Activated T-cell treated with anti-CD3 and anti-CD28 coated beads, Interleukin-2, amount 50 U/mL, for 24 hours (primary cell): ENCODE measurements around the gene ELFN2.

Source experiments
- DNase-seq: peaks from one replicate; pipeline ENCODE4 v3.0.0-alpha.2; 2020
- H3K27ac Mint-ChIP-seq: 2 replicates; pipeline ENCODE4 v1.8.0; 2020; ENCODE audit warnings: mild to moderate bottlenecking, mixed read lengths
- H3K27me3 Mint-ChIP-seq: 2 replicates; pipeline ENCODE4 v1.8.0; 2020; ENCODE audit warnings: mixed read lengths
- H3K36me3 Mint-ChIP-seq: 2 replicates; pipeline ENCODE4 v1.8.0; 2020; ENCODE audit warnings: low read depth, mixed read lengths
- H3K4me1 Mint-ChIP-seq: 2 replicates; pipeline ENCODE4 v1.8.0; 2020; ENCODE audit warnings: low read depth, mixed read lengths
- H3K4me3 Mint-ChIP-seq: 2 replicates; pipeline ENCODE4 v1.8.0; 2020; ENCODE audit warnings: mild to moderate bottlenecking, moderate library complexity, mixed read lengths
- H3K9me3 Mint-ChIP-seq: 2 replicates; pipeline ENCODE4 v1.8.0; 2020; ENCODE audit warnings: mixed read lengths

ELFN2 gene

DNA sequence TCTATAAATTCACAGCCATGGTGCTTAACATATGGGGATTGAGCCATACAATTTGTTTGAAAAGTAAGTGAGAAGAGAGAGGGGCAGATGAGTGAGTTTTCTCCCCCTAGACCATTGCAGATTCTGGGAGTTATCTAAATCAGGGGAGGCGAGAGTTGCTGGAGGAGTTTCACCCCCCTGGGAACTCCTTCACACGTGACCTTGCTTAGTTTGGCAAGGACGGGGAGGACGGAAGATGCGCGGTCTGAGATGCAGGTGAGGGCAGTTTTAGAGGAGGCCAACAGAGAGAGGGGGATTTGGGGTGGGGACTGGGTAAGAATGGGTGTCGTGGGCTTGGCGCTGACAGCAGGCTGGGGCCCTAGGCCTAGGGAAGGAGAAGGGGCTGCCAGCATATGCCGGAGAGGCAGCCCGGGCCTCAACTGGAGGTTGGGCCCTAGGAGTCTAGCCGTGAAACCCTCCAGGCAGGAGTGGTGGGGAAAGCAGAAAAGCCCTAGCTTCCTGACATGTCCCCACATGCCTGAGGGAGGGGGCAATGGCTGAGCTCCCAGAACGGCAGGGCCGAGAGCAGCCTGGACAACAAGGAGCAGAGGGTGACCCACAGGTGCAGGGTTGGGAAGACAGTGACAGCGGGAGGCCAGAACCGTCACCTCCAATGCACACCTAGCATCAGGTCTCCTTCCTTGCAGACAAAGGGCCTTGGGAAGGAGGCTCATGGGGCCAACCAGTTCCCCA lies 63.9 kb downstream of the ELFN2 start:
- no peaks in the 10 kb centered on the region for H3K4me1 Mint-ChIP-seq
- no peaks in the 10 kb centered on the region for H3K36me3 Mint-ChIP-seq
- no peak overlapping the region for H3K4me3 Mint-ChIP-seq
- DNase-seq = no peak
- H3K27me3 Mint-ChIP-seq = no peaks in the 10 kb centered on the region
- no peaks in the 10 kb centered on the region for H3K9me3 Mint-ChIP-seq
- no peak overlapping the region for H3K27ac Mint-ChIP-seq

DNA sequence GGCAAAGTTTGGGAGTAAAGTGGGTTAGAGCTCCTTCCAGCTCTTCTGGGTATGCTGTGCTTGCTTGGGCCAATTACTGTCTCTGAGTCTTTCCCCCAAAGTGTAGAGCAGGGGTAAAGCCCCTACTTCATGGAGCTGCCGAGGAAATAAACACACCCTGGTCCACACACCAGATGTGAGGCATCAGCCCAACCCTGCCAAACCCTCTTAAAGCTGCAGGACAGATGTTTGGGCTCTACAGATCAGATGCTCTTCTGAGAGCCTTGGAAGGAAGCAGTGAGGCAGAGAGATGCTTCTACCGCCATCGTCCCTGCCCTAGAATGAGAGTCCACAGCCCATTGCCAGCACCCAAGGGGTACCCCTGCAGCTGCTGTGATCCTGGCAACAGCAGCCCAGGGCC lies 64.7 kb downstream of the ELFN2 start:
- H3K27ac Mint-ChIP-seq = no peak overlapping the region
- H3K9me3 Mint-ChIP-seq = no peaks in the 10 kb centered on the region
- no peaks in the 10 kb centered on the region for H3K36me3 Mint-ChIP-seq
- H3K27me3 Mint-ChIP-seq = no peaks in the 10 kb centered on the region
- no peak overlapping the region for H3K4me3 Mint-ChIP-seq
- DNase-seq = no peak
- H3K4me1 Mint-ChIP-seq = no peaks in the 10 kb centered on the region

- H3K9me3 Mint-ChIP-seq = no peaks in the 10 kb centered on the region
- H3K27me3 Mint-ChIP-seq = no peaks in the 10 kb centered on the region
- no peak for DNase-seq
- H3K4me3 Mint-ChIP-seq = no peak overlapping the region
- no peaks in the 10 kb centered on the region for H3K4me1 Mint-ChIP-seq
- no peak overlapping the region for H3K27ac Mint-ChIP-seq
- H3K36me3 Mint-ChIP-seq = no peaks in the 10 kb centered on the region
Observed at GRCh38 chr22:37358917-37359316, 68.4 kb downstream of the ELFN2 start.

DNA sequence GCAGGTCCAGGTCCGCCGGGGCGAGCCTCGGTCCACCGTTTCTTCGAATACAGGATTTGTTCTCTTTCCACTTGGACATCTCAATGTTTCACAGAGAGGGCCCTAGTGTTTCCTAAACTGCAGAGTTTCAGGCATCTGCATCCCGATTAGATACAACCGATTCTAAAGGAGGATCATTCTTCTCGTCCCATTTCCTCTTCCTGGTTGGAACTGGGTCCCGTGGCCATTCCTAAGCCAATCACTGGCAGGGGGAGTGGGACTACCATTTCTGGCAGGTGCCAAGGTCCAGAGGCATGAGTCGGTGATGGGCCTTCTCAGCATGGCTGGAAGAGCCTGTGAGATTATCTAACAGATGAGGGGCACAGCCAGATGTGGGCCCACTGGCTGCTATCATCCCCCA lies 68.9 kb downstream of the ELFN2 start:
- H3K36me3 Mint-ChIP-seq = no peaks in the 10 kb centered on the region
- no peak for DNase-seq
- H3K27ac Mint-ChIP-seq = no peak overlapping the region
- no peaks in the 10 kb centered on the region for H3K4me1 Mint-ChIP-seq
- no peaks in the 10 kb centered on the region for H3K9me3 Mint-ChIP-seq
- H3K27me3 Mint-ChIP-seq = no peaks in the 10 kb centered on the region
- no peak overlapping the region for H3K4me3 Mint-ChIP-seq

DNA sequence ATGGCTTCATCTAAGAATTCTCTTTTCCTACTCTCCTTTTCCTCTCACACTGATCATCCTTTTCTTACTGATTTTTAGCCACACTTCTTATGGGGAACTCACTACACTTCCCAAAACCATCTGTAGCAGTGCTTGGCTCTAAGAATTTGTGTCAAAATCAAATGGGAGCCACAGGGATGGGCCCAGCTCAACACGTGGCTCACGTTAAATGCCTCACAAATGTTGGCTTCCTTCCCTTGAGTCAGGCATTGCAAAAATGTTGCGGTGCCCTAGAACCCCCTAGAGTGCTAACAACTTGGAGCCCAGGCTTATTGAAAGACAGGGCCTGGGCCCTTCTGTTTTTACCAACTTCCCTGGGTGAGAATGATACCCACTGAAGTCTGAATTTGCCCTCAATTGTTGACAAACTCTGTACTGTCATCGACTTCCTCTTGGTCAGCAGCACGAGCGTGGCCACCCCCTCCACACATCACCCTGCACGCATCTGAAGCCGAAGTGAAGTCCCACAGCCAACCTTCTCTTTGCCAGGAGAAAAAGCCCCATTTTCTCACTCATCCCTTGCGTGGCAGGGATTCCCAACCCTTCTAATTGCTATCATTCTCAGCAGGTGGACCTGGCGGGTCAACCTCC lies 69.7 kb downstream of the ELFN2 start:
- DNase-seq = no peak
- Mint-ChIP-seq H3K4me1 (no peaks in the 10 kb centered on the region), H3K9me3 (no peaks in the 10 kb centered on the region), H3K4me3 (no peak overlapping the region), H3K27me3 (no peaks in the 10 kb centered on the region), H3K36me3 (no peaks in the 10 kb centered on the region), H3K27ac (no peak overlapping the region)

DNA sequence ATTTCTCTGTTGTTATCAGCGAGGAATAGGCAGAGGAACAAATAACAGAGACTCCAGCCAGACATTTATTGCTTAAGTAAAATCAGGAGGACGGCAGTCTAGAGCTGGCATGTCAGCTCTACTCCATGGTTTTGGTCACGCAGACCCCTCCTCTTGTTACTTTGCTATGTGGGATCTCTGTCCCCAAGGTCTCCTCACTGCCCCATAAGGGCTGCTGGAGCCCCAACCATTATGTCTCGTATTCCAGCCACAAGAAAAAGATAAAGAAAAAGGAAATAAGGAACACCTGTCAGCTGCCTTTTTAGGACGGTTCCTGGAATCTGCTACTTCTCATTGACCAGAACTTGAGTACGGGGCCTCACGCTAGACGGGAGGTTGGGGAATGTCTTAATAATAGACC lies 70.4 kb downstream of the ELFN2 start:
- no peak for DNase-seq
- Mint-ChIP-seq H3K27ac (no peak overlapping the region), H3K27me3 (no peaks in the 10 kb centered on the region), H3K36me3 (no peaks in the 10 kb centered on the region), H3K4me3 (no peak overlapping the region), H3K4me1 (no peaks in the 10 kb centered on the region), H3K9me3 (no peaks in the 10 kb centered on the region)

GRCh38 chr22:37355174-37355573 lies 72.1 kb downstream of the ELFN2 start:
- Mint-ChIP-seq H3K9me3 (no peaks in the 10 kb centered on the region), H3K36me3 (no peaks in the 10 kb centered on the region), H3K4me3 (no peak overlapping the region), H3K27me3 (no peaks in the 10 kb centered on the region), H3K4me1 (no peaks in the 10 kb centered on the region), H3K27ac (no peak overlapping the region)
- no peak for DNase-seq

GRCh38 chr22:37354670-37355069 lies 72.6 kb downstream of the ELFN2 start:
- DNase-seq = no peak
- H3K4me1 Mint-ChIP-seq = no peaks in the 10 kb centered on the region
- H3K4me3 Mint-ChIP-seq = no peak overlapping the region
- H3K27me3 Mint-ChIP-seq = no peaks in the 10 kb centered on the region
- H3K27ac Mint-ChIP-seq = no peak overlapping the region
- H3K36me3 Mint-ChIP-seq = no peaks in the 10 kb centered on the region
- no peaks in the 10 kb centered on the region for H3K9me3 Mint-ChIP-seq

- Mint-ChIP-seq H3K27ac (no peak overlapping the region), H3K4me3 (no peak overlapping the region), H3K4me1 (no peaks in the 10 kb centered on the region), H3K36me3 (no peaks in the 10 kb centered on the region), H3K27me3 (no peaks in the 10 kb centered on the region), H3K9me3 (no peaks in the 10 kb centered on the region)
- DNase-seq = no peak
Observed at GRCh38 chr22:37354261-37354660, 73.0 kb downstream of the ELFN2 start.

DNA sequence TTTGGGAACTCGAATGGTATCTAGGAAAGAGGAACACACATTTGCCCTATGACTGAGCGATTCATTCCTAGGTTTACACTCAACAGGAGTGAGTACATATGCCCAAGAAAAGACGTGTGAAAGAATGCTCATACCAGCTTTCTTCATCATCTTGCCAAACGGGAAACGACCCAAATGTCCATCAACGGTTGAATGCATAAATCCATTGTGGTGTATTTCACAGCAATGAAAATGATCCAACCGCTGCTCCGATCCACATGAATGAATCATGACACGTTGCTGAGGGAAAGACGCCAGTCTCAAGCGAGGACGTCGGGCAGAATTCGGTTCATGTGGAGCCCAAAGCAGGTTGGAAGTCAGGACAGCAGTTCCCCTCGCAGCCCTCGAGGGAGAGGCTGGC lies 73.4 kb downstream of the ELFN2 start:
- Mint-ChIP-seq H3K27me3 (no peaks in the 10 kb centered on the region), H3K27ac (no peak overlapping the region), H3K36me3 (no peaks in the 10 kb centered on the region), H3K4me3 (no peak overlapping the region), H3K4me1 (no peaks in the 10 kb centered on the region), H3K9me3 (no peaks in the 10 kb centered on the region)
- DNase-seq = no peak

GRCh38 chr22:37352481-37352880 lies 74.8 kb downstream of the ELFN2 start:
- Mint-ChIP-seq H3K27me3 (no peaks in the 10 kb centered on the region), H3K4me3 (no peak overlapping the region), H3K9me3 (no peaks in the 10 kb centered on the region), H3K27ac (no peak overlapping the region), H3K4me1 (no peaks in the 10 kb centered on the region), H3K36me3 (no peaks in the 10 kb centered on the region)
- no peak for DNase-seq

DNA sequence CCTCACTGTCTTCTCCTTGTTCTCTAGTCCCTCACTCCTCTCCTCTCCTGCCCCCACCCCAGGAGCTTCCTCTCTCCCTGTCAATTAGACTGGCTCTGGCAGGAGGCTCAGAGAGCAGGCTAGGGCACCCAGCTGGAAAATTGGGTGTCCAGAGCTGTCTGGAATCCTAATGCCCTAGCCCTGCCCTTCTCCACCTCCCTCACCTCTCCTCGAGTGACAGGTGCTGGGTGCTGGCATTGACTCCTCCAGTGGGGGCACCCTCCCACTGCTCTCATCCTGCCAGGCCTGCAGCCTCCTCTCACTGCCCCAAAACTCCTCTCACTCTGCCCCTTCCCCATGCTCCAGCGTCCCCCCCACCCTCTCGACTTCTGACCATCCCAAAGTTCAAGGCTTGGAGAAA lies 76.0 kb downstream of the ELFN2 start:
- Mint-ChIP-seq H3K27me3 (no peaks in the 10 kb centered on the region), H3K27ac (no peak overlapping the region), H3K9me3 (no peaks in the 10 kb centered on the region), H3K36me3 (no peaks in the 10 kb centered on the region), H3K4me3 (no peak overlapping the region), H3K4me1 (no peaks in the 10 kb centered on the region)
- DNase-seq = no peak

- H3K27me3 Mint-ChIP-seq = no peaks in the 10 kb centered on the region
- H3K36me3 Mint-ChIP-seq = no peaks in the 10 kb centered on the region
- H3K4me3 Mint-ChIP-seq = no peak overlapping the region
- no peak for DNase-seq
- H3K4me1 Mint-ChIP-seq = no peaks in the 10 kb centered on the region
- no peak overlapping the region for H3K27ac Mint-ChIP-seq
- H3K9me3 Mint-ChIP-seq = no peaks in the 10 kb centered on the region
Observed at GRCh38 chr22:37349043-37349814, 78.0 kb downstream of the ELFN2 start.

DNA sequence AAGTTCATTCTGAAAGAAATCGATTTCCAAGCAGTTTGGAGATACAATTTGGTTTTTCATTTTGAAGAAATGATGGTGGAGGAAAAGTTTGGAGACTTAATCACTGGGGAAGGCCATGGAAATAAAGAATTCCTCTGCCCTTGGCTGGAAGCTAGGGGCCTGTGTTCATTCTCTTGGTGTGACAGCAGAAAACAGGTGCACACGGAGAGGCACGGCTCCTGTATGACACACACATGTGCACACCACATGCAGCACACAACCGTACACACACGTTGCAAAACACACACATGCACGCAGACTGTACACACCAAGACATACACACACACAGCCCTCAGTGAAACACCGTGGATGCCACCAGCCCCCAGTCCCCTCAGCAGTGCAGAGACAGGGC lies 80.8 kb downstream of the ELFN2 start:
- Mint-ChIP-seq H3K27ac (no peak overlapping the region), H3K4me1 (peaks cover 2% of the 10 kb centered on the region), H3K27me3 (no peaks in the 10 kb centered on the region), H3K4me3 (no peak overlapping the region), H3K36me3 (no peaks in the 10 kb centered on the region), H3K9me3 (no peaks in the 10 kb centered on the region)
- DNase-seq = no peak

GRCh38 chr22:37345863-37346504 lies 81.3 kb downstream of the ELFN2 start:
- H3K9me3 Mint-ChIP-seq = no peaks in the 10 kb centered on the region
- H3K27me3 Mint-ChIP-seq = no peaks in the 10 kb centered on the region
- H3K4me3 Mint-ChIP-seq = no peak overlapping the region
- no peak overlapping the region for H3K27ac Mint-ChIP-seq
- H3K36me3 Mint-ChIP-seq = no peaks in the 10 kb centered on the region
- no peak for DNase-seq
- peaks cover 2% of the 10 kb centered on the region for H3K4me1 Mint-ChIP-seq
